Skin of body (tissue), 2 donors: ENCODE measurements around the gene GPC6. TPM values are rescaled to one million over a fixed set of nuclear protein-coding genes. Genes with fewer than 3 reads are reported as not detected.

ENCODE experiments used
- DNase-seq: peaks from one replicate; lab custom pipeline; 2025; lab: John Stamatoyannopoulos, UW
- total RNA-seq: library from RNA; depleted of rRNA; stranded (reverse); fragments of >200 nt; gene quantifications from one replicate; pipeline ENCODE4 v1.2.3, GENCODE V29; 2014

Gene GPC6
- total RNA-seq, 1 donor from 2014 or later: 10.9 TPM

GRCh38 chr13:93673885-93674284, 447.3 kb downstream of the GPC6 start:
- no peak for DNase-seq

GRCh38 chr13:93674337-93674755, 447.7 kb downstream of the GPC6 start:
- DNase-seq: no peak

GRCh38 chr13:93680329-93680728, 453.7 kb downstream of the GPC6 start:
- no peak for DNase-seq

GRCh38 chr13:93685900-93686299, 459.3 kb downstream of the GPC6 start:
- no peak for DNase-seq

- DNase-seq: no peak
These were observed 459.8 kb downstream of the GPC6 start for GRCh38 chr13:93686399-93686798.

- no peak for DNase-seq
These were observed 460.7 kb downstream of the GPC6 start for GRCh38 chr13:93687261-93687660.

GRCh38 chr13:93689333-93689732, 462.7 kb downstream of the GPC6 start:
- DNase-seq: no peak

- DNase-seq: no peak
These were observed 463.5 kb downstream of the GPC6 start for GRCh38 chr13:93690139-93690538.

GRCh38 chr13:93698016-93698613, 471.5 kb downstream of the GPC6 start:
- DNase-seq: no peak

GRCh38 chr13:93700115-93700514, 473.5 kb downstream of the GPC6 start:
- no peak for DNase-seq

GRCh38 chr13:93708308-93709075, 481.9 kb downstream of the GPC6 start:
- no peak for DNase-seq

- DNase-seq: peak; percentile 74
These were observed 483.1 kb downstream of the GPC6 start for GRCh38 chr13:93709506-93710244.

GRCh38 chr13:93714171-93714570, 487.6 kb downstream of the GPC6 start:
- DNase-seq: no peak

GRCh38 chr13:93715866-93716265, 489.3 kb downstream of the GPC6 start:
- DNase-seq: no peak

GRCh38 chr13:93716623-93717022, 490.0 kb downstream of the GPC6 start:
- no peak for DNase-seq

GRCh38 chr13:93721483-93721882, 494.9 kb downstream of the GPC6 start:
- DNase-seq: no peak

- DNase-seq: no peak
These were observed 496.7 kb downstream of the GPC6 start for GRCh38 chr13:93723316-93723715.

- no peak for DNase-seq
These were observed 497.6 kb downstream of the GPC6 start for GRCh38 chr13:93724187-93724586.

GRCh38 chr13:93726173-93726957, 499.8 kb downstream of the GPC6 start:
- no peak for DNase-seq

- no peak for DNase-seq
These were observed 500.9 kb downstream of the GPC6 start for GRCh38 chr13:93727211-93728141.

GRCh38 chr13:93729383-93729782, 502.8 kb downstream of the GPC6 start:
- DNase-seq: no peak
